Esophagus squamous epithelium (tissue), 5 donors: Measurements from ENCODE around the gene CXorf66. TPM values are rescaled to one million over a fixed set of nuclear protein-coding genes. Genes with fewer than 3 reads are reported as not detected.

Experiments
- DNase-seq: peaks from one replicate; lab custom pipeline; 2025; lab: John Stamatoyannopoulos, UW
- H3K27ac ChIP-seq, 4 donors: fragments of 200-600 bp; sonication (generic); one replicate each; pipeline ENCODE4 v1.5.1; 2016 to 2019; ENCODE audit warnings: mild to moderate bottlenecking in 1 of 4
- H3K27me3 ChIP-seq, 4 donors: fragments of 200-600 bp; sonication (generic); 1 replicate in 3 of 4; 2 replicates in 1 of 4; pipeline versions ENCODE4 v1.5.1 to v1.6.0; 2017 to 2021; ENCODE audit warnings: antibody characterized with exemption in 1 of 4
- H3K36me3 ChIP-seq, 3 donors: fragments of 200-600 bp; sonication (generic); one replicate each; pipeline ENCODE4 v1.5.1; 2016 to 2019
- H3K4me1 ChIP-seq, 3 donors: fragments of 200-600 bp; sonication (generic); one replicate each; pipeline ENCODE4 v1.5.1; 2017 to 2019
- H3K4me3 ChIP-seq, 4 donors: fragments of 200-600 bp; sonication (generic); 1 replicate in 3 of 4; 2 replicates in 1 of 4; pipeline ENCODE4 v1.5.1; 2016 to 2019; ENCODE audit warnings: mild to moderate bottlenecking in 2 of 4, moderate library complexity in 1 of 4
- H3K9me3 ChIP-seq, 3 donors: fragments of 200-600 bp; sonication (generic); one replicate each; pipeline ENCODE4 v1.5.1; 2016 to 2019
- CTCF ChIP-seq, 6 experiments: fragments of 450-650 bp in 4 of 6; fragments of 200-600 bp in 2 of 6; sonication (generic) in 2 of 6; IDR thresholded peaks; one replicate each; pipeline ENCODE4 v1.5.1; 2016 to 2019; ENCODE audit warnings: antibody characterized with exemption in 6 of 6, mild to moderate bottlenecking in 4 of 6, moderate library complexity in 4 of 6
- POLR2A ChIP-seq, 4 donors: fragments of 450-650 bp; IDR thresholded peaks; one replicate each; pipeline ENCODE4 v1.6.1; 2017; ENCODE audit warnings: antibody characterized with exemption in 4 of 4, mild to moderate bottlenecking in 4 of 4, moderate library complexity in 3 of 4
- WGBS, 2 donors: methylation state at CpG; one replicate each; pipeline ENCODE4 v1.1.5; 2018; 5-methylcytosine and 5-hydroxymethylcytosine counted together
- intact Hi-C: fragments of 100-400 bp; cut with DNase I; formaldehyde crosslinking; loops from one replicate; pipeline ENCODE4 v1.15.0; 2022
- total RNA-seq, 4 donors: library from RNA; depleted of rRNA; stranded (reverse); fragments of >200 nt; gene quantifications; one replicate each; pipeline ENCODE4 v1.1.0, GENCODE V29; 2016
- donor health status: DM: yes; HTN: yes; CAD: no.

Gene CXorf66
- not detected for total RNA-seq

GRCh38 chrX:139965421-139965820 is at the start of gene CXorf66:
TSS of gene CXorf66 (minus strand) at chrX:139965521. CDS start at chrX:139965496, 25 bp downstream.
- intact Hi-C loops, result no loop called here
- Histone ChIP-seq H3K36me3 (no peaks in the 10 kb centered on the region), H3K27ac (no peak within 1 kb of the TSS), H3K27me3 (no peaks in the 10 kb centered on the region), H3K9me3 (no peaks in the 10 kb centered on the region), H3K4me1 (no peaks in the 10 kb centered on the region), H3K4me3 (no peak within 1 kb of the TSS)
- no peak for DNase-seq
- 87 to 91% methylated on average over 1 to 7 of the region's 7 CpGs for WGBS, 2 donors
- TF ChIP-seq CTCF (IDR thresholded peaks at IDR 0.05) (no peak), POLR2A (IDR thresholded peaks at IDR 0.05) (no peak)

GRCh38 chrX:139982856-139983255 is 17.5 kb upstream of the CXorf66 start:
- Histone ChIP-seq H3K36me3 (no peaks in the 10 kb centered on the region), H3K4me1 (no peaks in the 10 kb centered on the region), H3K27me3 (no peaks in the 10 kb centered on the region), H3K27ac (no peak overlapping the region), H3K9me3 (no peaks in the 10 kb centered on the region), H3K4me3 (no peak overlapping the region)
- DNase-seq, result no peak
- intact Hi-C loops, result no loop called here
- WGBS, 2 donors, result 54 to 67% methylated on average over 3 of the region's 3 CpGs
- TF ChIP-seq CTCF (IDR thresholded peaks at IDR 0.05) (no peak), POLR2A (IDR thresholded peaks at IDR 0.05) (no peak)

GRCh38 chrX:139974471-139974870 is 9.2 kb upstream of the CXorf66 start:
- H3K27ac ChIP-seq, result no peak overlapping the region
- DNase-seq, result no peak
- no peaks in the 10 kb centered on the region for H3K4me1 ChIP-seq
- H3K36me3 ChIP-seq, result no peaks in the 10 kb centered on the region
- H3K9me3 ChIP-seq, result no peaks in the 10 kb centered on the region
- TF ChIP-seq CTCF (IDR thresholded peaks at IDR 0.05) (no peak), POLR2A (IDR thresholded peaks at IDR 0.05) (no peak)
- WGBS, 2 donors, result 69% methylated on average over 3 of the region's 3 CpGs
- intact Hi-C loops, result no loop called here
- H3K27me3 ChIP-seq, result no peaks in the 10 kb centered on the region
- H3K4me3 ChIP-seq, result no peak overlapping the region

- Histone ChIP-seq H3K27me3 (no peaks in the 10 kb centered on the region), H3K4me3 (no peak overlapping the region), H3K4me1 (no peaks in the 10 kb centered on the region), H3K36me3 (no peaks in the 10 kb centered on the region), H3K27ac (no peak overlapping the region), H3K9me3 (no peaks in the 10 kb centered on the region)
- intact Hi-C loops, result no loop called here
- no peak for DNase-seq
- TF ChIP-seq CTCF (IDR thresholded peaks at IDR 0.05) (no peak), POLR2A (IDR thresholded peaks at IDR 0.05) (no peak)
- WGBS, 2 donors, result 60 to 71% methylated on average over 6 of the region's 6 CpGs
Observed at GRCh38 chrX:139972629-139973624, 7.6 kb upstream of the CXorf66 start.

GRCh38 chrX:139972113-139972512 is 6.8 kb upstream of the CXorf66 start:
- WGBS, 2 donors, result 47 to 59% methylated on average over 5 of the region's 5 CpGs
- no peak for DNase-seq
- Histone ChIP-seq H3K27me3 (no peaks in the 10 kb centered on the region), H3K9me3 (no peaks in the 10 kb centered on the region), H3K4me1 (no peaks in the 10 kb centered on the region), H3K4me3 (no peak overlapping the region), H3K36me3 (no peaks in the 10 kb centered on the region), H3K27ac (no peak overlapping the region)
- TF ChIP-seq CTCF (IDR thresholded peaks at IDR 0.05) (no peak), POLR2A (IDR thresholded peaks at IDR 0.05) (no peak)
- intact Hi-C loops, result no loop called here
